ENCODE measurements around the gene PCP4.

GRCh38 chr21:39966786-39967185 is 99.5 kb downstream of the PCP4 start:
- TF ChIP-seq CTCF (conservative IDR thresholded peaks at IDR 0.05; ENCODE audit: low read length), result no peak
- TF ChIP-seq EZH2phosphoT487 (IDR thresholded peaks at IDR 0.05; ENCODE audit: borderline replicate concordance), result no peak

Data from Loucy (cell line).